SU-DHL-6 (cell line): ENCODE measurements around the gene IQCC.

Experiments used
- H2AFZ ChIP-seq: fragments of 200-600 bp; sonication (generic); 2 replicates; pipeline ENCODE4 v1.6.1; 2014; ENCODE audit warnings: low read depth, mild to moderate bottlenecking, moderate library complexity, mixed read lengths, antibody characterized with exemption, low read length; ENCODE audit not compliant: severe bottlenecking
- H3F3A ChIP-seq: fragments of 200-600 bp; shearing (Covaris generic); 2 replicates; pipeline ENCODE4 v1.6.0; 2016; ENCODE audit warnings: antibody characterized with exemption, mild to moderate bottlenecking; ENCODE audit not compliant: insufficient read depth
- H3K27ac ChIP-seq: fragments of 200-600 bp; sonication (generic); 2 replicates; pipeline ENCODE4 v1.5.1; 2016; ENCODE audit warnings: low read depth, mild to moderate bottlenecking, low read length, moderate library complexity, mixed read lengths
- H3K27me3 ChIP-seq: fragments of 200-600 bp; sonication (generic), shearing (Covaris generic); 2 replicates; pipeline ENCODE4 v1.6.0; 2014; ENCODE audit warnings: mild to moderate bottlenecking, low read length
- H3K36me3 ChIP-seq: fragments of 200-600 bp; sonication (generic); 2 replicates; pipeline ENCODE4 v1.6.1; 2014; ENCODE audit warnings: mild to moderate bottlenecking, low read length, mixed read lengths
- H3K4me2 ChIP-seq: fragments of 300-600, 200-600 bp; shearing (Covaris generic), sonication (generic); 2 replicates; pipeline ENCODE4 v1.6.0; 2014; ENCODE audit warnings: low read length, low read depth, mild to moderate bottlenecking; ENCODE audit not compliant: poor library complexity, severe bottlenecking
- H3K4me3 ChIP-seq: fragments of 200-600 bp; sonication (generic); 2 replicates; pipeline ENCODE4 v1.5.1; 2014; ENCODE audit warnings: antibody characterized with exemption, low read length, mild to moderate bottlenecking, mixed read lengths; ENCODE audit not compliant: insufficient read depth, poor library complexity, severe bottlenecking
- H3K79me2 ChIP-seq: fragments of 200-600 bp; sonication (generic); 2 replicates; pipeline ENCODE4 v1.6.1; 2014; ENCODE audit warnings: mild to moderate bottlenecking, low read length, moderate library complexity; ENCODE audit not compliant: insufficient read depth
- H3K9ac ChIP-seq: fragments of 200-600 bp; sonication (generic); 2 replicates; pipeline ENCODE4 v1.7.0; 2014; ENCODE audit warnings: mild to moderate bottlenecking, low read length
- H3K9me2 ChIP-seq: fragments of 200-600 bp; sonication (generic); replicated peaks from 2 replicates; pipeline ENCODE4 v1.6.1; 2014; ENCODE audit warnings: low read length; ENCODE audit not compliant: insufficient read depth
- H3K9me3 ChIP-seq: fragments of 200-600 bp; sonication (generic); 2 replicates; pipeline ENCODE4 v1.6.1; 2014; ENCODE audit warnings: low read length, mixed read lengths; ENCODE audit not compliant: insufficient read depth
- H4K20me1 ChIP-seq: fragments of 200-600 bp; sonication (generic); 2 replicates; pipeline ENCODE4 v1.6.1; 2014; ENCODE audit warnings: low read depth, mild to moderate bottlenecking, antibody characterized with exemption, low read length, moderate library complexity, mixed read lengths
- CTCF ChIP-seq: fragments of 200-600 bp; sonication (generic); IDR thresholded peaks from one replicate; pipeline ENCODE4 v1.5.1; 2017; ENCODE audit warnings: antibody characterized with exemption, mild to moderate bottlenecking, low read length, moderate library complexity; ENCODE audit not compliant: insufficient read depth, poor library complexity, severe bottlenecking
- EZH2phosphoT487 ChIP-seq: fragments of 200-600 bp; sonication (generic), shearing (Covaris generic); conservative IDR thresholded peaks from 2 replicates; pipeline ENCODE4 v1.6.1; 2018; ENCODE audit warnings: mild to moderate bottlenecking, antibody characterized with exemption, low read length, moderate library complexity, mixed read lengths

The IQCC gene

DNA sequence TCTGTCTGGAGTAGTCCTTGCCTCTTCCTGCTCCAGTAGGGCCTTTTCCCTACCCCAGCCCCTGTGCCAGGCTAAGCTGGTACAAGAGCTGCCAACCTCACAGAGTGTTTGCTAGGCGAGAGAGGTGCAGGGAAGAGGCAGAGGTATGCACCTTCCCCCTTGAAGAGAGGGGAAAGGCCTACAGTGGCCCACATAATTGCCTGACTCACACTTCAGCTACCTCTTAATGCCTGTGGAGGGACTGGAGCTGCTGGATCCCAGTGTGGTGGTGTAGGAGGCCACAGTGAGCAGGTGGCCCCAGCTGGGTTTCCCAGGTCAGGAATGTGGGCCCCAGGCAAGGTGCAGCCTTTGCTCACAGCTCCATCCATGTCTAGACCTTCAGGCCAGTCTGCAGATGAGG is 8.4 kb upstream of the IQCC start:
- peaks cover 9% of the 10 kb centered on the region; the same call in 1 of the 2 replicates for H3K36me3 ChIP-seq
- H3K27me3 ChIP-seq = no peaks in the 10 kb centered on the region
- no peaks in the 10 kb centered on the region for H4K20me1 ChIP-seq
- no peaks in the 10 kb centered on the region for H3K9me2 ChIP-seq
- H3K9ac ChIP-seq = no peak overlapping the region
- peaks cover 16% of the 10 kb centered on the region for H3F3A ChIP-seq
- no peak overlapping the region for H2AFZ ChIP-seq
- TF ChIP-seq CTCF (no peak), EZH2phosphoT487 (no peak)
- no peak overlapping the region for H3K27ac ChIP-seq
- no peak overlapping the region for H3K4me2 ChIP-seq
- no peak overlapping the region for H3K4me3 ChIP-seq
- no peaks in the 10 kb centered on the region for H3K9me3 ChIP-seq
- H3K79me2 ChIP-seq = 0 out of 2 replicates have a peak, but pooled peaks cover 1% of the 10 kb centered on the region

- no peak overlapping the region for H3K27ac ChIP-seq
- H4K20me1 ChIP-seq = no peaks in the 10 kb centered on the region
- no peak for TF ChIP-seq CTCF
- TF ChIP-seq EZH2phosphoT487 = no peak
- no peak overlapping the region for H3K4me2 ChIP-seq
- no peak overlapping the region for H3K9ac ChIP-seq
- H3K79me2 ChIP-seq = 0 out of 2 replicates have a peak, but pooled peaks cover 3% of the 10 kb centered on the region
- no peak overlapping the region for H2AFZ ChIP-seq
- no peaks in the 10 kb centered on the region for H3K9me2 ChIP-seq
- H3K9me3 ChIP-seq = no peaks in the 10 kb centered on the region
- no peak overlapping the region for H3K4me3 ChIP-seq
- H3K36me3 ChIP-seq = peaks cover 7% of the 10 kb centered on the region; the same call in 1 of the 2 replicates
- peaks cover 19% of the 10 kb centered on the region for H3F3A ChIP-seq
- H3K27me3 ChIP-seq = no peaks in the 10 kb centered on the region
Observed at GRCh38 chr1:32197837-32198236, 7.6 kb upstream of the IQCC start.

GRCh38 chr1:32198237-32199042 is 7.0 kb upstream of the IQCC start:
- no peak overlapping the region for H3K4me2 ChIP-seq
- H3K27me3 ChIP-seq = no peaks in the 10 kb centered on the region
- H3K79me2 ChIP-seq = 0 out of 2 replicates have a peak, but pooled peaks cover 3% of the 10 kb centered on the region
- no peaks in the 10 kb centered on the region for H4K20me1 ChIP-seq
- no peak overlapping the region for H2AFZ ChIP-seq
- H3F3A ChIP-seq = peaks cover 19% of the 10 kb centered on the region
- no peak overlapping the region for H3K4me3 ChIP-seq
- H3K27ac ChIP-seq = no peak overlapping the region
- peaks cover 7% of the 10 kb centered on the region; the same call in 1 of the 2 replicates for H3K36me3 ChIP-seq
- no peaks in the 10 kb centered on the region for H3K9me3 ChIP-seq
- TF ChIP-seq CTCF = no peak
- TF ChIP-seq EZH2phosphoT487 = no peak
- no peak overlapping the region for H3K9ac ChIP-seq
- no peaks in the 10 kb centered on the region for H3K9me2 ChIP-seq
